Measurements from ENCODE around the gene ATP5F1B.

The ATP5F1B gene

DNA sequence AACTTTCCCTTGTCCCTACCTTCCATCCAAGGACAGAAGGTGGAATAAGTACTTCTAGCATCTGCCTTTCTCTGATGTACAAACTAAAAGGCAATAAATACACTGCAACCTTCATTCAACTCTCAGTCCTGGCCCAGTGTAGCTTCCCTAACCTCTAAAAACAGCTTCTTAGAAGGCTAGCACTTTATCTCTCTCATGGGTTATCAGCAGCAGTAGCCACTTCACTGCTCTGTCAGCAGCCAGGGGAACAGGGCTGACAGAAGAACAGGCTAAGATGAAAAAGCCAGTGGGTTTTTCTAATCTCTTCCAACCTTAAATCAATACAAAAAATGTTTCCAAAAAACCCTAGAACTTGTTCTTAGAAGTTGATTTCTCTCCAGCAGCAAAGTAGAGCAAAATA lies 28.9 kb downstream of the ATP5F1B start:
- no peak for DNase-seq (ENCODE audit: low spot score)

DNA sequence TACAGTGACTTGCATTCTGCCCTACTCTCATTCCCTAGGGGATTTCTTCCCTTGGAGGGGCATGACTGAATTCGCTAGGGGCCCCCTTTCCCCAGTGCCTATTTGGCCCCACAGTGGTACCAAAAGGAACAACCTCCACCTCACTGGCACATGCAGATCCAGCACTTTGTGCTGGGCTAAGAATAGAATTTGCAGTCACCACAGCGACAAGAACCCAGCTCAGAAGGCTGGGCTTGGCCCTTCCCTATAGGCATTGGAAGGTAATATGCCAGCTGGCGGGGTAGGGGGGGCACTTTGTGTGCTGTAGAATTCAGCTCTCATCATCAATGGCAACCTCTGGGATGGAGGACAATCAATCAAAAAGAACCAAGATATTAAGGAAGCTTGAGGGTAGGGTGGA lies 29.5 kb downstream of the ATP5F1B start:
- DNase-seq (ENCODE audit: low spot score) = no peak

DNA sequence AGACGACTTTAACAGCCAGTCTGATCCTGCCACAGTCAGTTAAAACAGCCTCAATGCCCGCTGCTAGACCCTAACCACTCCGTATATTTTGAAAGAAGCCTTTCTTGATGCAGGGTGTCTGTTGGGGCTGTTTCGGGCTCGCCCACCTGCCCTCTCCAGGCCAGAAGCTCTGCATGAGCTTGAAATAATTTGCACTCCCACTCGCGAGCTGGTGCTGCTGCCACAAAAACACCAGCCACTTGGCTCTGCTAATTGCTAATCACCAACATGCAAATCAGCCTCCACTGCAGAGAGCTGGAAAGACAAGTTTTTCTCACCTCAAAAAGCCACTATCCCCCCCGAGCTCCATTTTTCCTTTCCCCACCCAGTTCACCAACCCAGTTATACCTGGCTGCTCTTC lies 31.2 kb downstream of the ATP5F1B start:
- no peak for DNase-seq (ENCODE audit: low spot score)

DNA sequence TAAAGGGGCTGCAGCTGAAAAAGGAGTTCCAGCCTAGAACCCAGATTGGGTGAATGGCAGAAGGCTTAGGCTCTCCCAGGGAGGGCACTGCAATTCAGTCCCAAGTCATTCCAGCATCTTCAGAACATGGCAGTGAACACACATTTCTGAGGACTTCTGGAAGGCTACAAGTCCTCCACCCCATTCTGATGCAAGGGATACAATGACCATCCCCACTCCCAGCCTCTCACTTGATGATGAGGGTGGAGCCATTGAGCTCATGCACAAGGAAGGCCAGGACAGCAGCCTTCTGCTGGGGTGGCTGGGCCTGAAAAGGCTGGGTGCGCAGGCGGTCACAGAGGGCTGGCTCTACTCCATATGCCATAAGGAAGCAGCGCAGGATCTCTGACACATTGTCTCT lies 41.4 kb downstream of the ATP5F1B start:
- no peak for DNase-seq (ENCODE audit: low spot score)

DNA sequence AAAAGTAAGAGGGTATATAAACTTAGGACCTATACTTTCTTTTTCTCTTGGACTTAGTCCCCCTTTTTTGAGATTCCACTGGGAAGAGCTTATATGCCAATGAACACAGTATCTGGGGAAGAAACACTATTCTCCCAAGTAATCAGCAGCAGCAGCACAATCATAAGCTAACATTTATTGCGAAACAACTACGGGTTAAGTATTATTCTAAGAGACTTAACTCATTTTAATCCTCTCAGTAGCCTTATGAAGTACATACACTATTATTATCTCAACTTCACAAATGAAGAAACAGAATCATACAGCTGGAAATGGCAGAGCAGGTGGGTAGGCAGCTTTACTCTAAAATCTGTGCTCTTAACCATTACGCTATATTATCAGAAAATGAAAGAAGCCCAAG lies 43.5 kb downstream of the ATP5F1B start:
- DNase-seq (ENCODE audit: low spot score) = no peak

DNA sequence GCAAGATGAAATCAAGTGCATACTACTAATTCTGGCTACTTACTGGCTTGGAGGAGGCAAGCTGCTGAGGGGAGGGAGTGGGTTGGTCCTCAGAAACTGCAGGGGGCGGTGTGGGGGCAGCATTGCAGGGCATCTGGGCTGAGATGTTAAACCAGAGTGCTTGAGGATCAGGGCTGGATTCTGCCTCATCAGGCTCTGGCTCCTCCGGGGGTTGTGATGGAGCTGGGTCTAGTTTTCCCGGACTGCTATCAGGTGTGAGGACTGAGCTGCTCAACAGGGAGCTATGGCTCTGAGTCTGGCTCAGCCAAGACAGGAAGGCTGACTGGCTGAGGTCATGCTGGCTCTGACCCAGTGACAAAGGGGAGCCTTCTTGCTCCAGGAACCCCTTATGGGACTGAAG lies 44.3 kb downstream of the ATP5F1B start:
- DNase-seq (ENCODE audit: low spot score) = peak; percentile 24

DNA sequence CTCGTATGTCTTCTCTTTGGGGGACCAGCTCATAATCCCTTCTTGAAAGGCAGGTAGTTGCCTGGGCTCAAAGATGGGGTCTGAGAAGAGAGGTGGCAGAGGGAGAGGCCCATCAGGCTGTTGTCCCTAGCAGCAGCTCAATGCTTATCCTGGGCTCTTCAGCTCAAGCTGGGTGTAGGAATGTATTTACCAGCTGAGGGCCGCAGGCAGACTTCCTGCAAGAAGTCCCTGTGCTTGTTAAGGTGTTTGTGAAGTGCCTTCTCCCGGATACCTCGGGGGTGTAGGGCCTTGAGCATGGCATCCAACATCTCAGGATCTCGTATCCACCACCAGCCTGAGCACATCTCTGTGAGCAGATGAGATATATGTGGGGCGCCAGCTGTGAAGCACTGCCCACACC lies 45.0 kb downstream of the ATP5F1B start:
- no peak for DNase-seq (ENCODE audit: low spot score)

DNA sequence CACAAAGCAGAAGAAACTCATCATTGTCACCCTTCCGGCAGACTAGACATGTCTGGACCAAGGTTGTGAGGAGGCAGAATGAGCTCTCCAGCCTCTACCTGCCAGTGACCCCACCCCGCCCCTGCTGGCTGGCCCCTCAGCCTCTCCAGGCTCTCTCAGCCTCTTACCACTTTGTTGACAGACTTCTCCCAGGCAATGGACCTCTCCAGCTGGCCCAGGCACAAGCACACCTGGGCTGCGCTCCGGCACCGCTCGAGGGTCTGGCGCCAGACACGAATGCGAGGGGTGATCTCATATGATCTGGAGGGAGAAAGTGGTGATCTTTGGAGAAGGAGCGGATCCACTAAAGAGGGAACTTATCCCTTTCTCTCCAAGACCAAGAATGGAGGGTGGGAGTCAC lies 46.0 kb downstream of the ATP5F1B start:
- no peak for DNase-seq (ENCODE audit: low spot score)

DNA sequence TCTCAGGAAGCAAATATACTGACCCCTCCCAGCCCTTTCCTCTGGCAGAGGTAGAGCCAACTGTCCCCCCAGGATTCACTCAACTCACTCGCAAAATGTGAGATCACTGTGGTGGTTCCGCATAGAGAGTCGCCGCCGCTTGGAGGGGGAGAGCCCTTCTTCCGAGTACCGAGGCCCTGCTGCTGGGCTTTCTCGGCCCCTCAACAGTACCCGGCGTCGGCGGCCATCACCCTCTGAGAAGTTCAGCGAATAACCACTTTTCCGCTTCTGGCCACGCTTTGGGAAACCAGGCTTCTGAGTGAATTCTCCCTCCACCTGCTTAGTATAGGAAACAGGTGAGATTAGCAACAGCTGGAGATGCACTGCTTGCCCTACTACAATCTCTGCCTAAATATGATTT lies 46.7 kb downstream of the ATP5F1B start:
- DNase-seq (ENCODE audit: low spot score) = no peak

DNA sequence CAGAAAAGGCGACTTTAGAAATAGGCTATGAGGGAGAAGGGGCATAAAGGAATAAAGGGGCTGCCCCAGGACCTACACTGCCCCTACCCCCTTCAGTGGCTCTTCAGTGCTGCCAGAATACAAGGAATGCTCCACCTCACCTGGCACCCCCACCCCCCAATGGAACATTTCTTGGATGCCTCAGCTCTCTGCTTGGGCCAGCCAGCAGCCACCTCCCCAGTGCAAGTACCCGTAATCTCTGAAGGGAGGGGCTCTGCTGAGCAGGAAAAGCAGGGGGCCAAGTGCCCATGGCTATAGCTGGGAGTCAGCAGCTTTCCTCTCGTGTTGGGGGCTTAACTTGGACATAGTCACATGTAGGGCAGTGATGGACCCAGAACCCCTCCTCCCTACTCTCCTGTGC lies 49.0 kb downstream of the ATP5F1B start:
- DNase-seq (ENCODE audit: low spot score) = no peak

DNA sequence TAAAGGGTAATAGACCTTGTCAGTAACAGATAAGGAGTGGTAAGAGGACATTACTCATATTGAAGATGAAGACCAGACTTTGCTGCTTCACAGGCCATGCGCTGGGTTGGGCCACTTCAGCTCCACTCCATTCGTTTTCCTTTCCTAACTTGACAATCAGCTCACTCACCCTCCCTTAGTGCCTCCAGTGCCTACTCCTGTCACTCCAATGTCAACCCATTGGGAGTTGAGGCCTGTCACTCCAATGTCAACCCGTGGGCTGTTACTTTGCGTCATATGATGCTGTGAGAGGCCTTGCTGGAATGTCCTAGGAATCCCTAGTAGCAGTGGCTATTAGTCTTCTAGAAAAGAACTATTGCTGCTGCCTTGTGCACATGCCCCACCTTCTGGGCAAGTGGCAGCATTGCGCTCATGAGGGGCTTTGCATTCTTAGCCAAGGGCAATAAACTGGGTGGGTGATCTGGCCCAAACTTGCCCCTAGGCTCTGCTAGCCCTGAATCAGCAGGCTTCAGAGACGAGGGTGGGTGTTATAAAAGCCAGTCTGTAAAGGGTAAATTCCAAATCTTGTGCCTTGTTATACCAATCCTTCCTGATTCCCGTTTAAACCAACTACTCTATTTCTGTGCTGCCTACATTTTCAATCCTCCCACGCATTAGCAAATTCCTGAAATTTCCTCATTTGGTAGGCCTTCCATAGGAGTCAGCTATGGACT lies 51.7 kb downstream of the ATP5F1B start:
- peak; percentile 60 for DNase-seq (ENCODE audit: low spot score)

DNA sequence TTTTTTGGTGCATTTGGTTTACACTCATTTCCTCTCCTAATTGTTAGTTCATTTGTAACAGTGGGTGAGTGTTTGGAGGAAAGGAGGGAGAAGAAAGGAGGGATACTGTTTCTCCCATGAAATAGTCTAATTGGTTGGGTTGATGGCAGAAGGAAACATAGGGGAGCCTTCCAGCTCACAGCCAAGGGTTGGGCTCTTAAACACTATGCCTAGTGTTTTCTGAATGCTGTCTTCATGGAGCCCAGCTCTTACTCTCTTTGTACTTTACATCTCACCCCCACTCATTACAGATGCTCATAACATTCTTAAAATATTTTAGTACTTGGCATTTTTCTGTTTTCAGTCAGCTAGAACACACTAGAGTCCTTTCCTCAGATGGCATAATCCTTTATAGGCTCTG lies 53.8 kb downstream of the ATP5F1B start:
- DNase-seq (ENCODE audit: low spot score) = no peak

DNA sequence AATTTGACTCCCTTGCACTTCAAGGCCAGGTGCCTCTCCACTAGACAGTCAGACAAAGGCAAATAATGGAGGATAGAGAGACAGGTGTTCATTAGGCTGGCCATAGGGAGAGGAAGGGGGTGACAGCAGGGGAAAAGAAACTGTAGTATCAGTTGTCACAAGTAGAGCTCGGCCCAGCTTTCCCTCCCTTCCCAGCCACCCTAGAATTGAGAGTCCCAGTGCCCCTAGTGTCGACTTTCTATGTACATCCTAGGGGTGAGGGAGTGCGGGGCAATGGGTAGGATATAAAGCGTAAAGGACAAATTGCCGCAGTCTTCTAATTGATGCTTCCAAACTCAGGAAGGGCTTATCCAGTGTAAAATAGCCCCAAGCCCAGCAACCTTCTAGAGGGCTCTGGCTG lies 54.7 kb downstream of the ATP5F1B start:
- no peak for DNase-seq (ENCODE audit: low spot score)

DNA sequence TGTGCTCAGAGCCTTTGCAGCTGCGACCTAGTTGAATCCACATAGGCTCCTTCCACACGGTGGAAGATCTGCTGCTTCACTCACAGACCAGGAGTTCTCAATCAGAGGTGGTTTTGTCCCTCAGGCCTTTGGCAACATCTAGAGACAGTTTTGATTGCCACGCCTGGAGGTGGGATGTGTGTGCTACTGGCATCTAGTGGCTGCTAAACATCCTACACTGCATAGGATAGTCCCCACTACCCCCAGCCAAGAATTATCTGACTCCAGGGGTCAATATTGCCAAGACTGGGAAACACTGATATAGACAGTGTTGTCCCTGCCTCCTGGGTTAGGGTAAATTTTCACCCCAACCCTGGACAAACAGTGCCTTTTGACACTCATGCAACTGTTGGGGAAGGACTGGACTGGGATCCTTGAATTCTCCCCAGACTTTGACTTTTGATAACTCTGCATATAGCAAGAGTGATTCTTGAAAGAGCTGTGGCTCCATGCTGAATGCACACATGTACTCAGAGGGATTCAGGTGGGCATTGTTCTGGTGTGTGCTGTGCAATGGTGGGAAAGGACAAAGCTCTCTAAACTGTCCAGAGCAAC lies 55.5 kb downstream of the ATP5F1B start:
- peak; percentile 12 for DNase-seq (ENCODE audit: low spot score)

DNA sequence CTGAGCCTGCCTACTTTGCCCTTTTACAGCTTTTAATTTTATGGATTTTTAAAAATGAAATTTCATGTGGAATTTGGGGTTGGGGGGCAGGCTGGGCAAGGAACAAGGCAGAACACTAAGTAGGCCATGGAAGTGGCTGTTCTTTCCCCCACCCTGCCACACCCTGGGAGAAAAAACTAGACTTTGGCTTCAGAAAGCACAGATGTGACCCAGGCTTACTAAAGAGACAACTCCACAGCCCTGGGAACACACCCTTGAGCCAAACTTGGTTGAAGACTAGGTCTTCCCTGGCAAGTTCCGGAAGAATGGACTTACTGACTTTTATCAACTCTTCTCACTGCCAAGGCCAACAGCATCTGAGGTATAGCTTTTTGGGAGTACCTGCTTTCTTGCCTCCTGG lies 56.0 kb downstream of the ATP5F1B start:
- DNase-seq (ENCODE audit: low spot score) = no peak
